K562 (cell line): ENCODE measurements around the gene ZNF514. TPM values are rescaled to one million over a fixed set of nuclear protein-coding genes. Genes with fewer than 3 reads are reported as not detected.

ENCODE experiments used
- BRD4 ChIP-seq: fragments of 200-600 bp; sonication (generic); IDR thresholded peaks from 2 replicates; pipeline ENCODE4 v1.6.1; 2017; ENCODE audit warnings: inconsistent platforms
- FOXP1 ChIP-seq: sonication (generic); formaldehyde crosslinking; IDR thresholded peaks from 2 replicates; pipeline ENCODE4 v1.8.0; 2022; ENCODE audit warnings: mild to moderate bottlenecking, missing genetic modification reagents
- GTF2F1 ChIP-seq: IDR thresholded peaks from 2 replicates; pipeline ENCODE4 v1.6.1; 2011; ENCODE audit warnings: low read depth, low read length, improper control_type of control experiment
- KDM4B ChIP-seq, 2 experiments: fragments of 450-650 bp in 1 of 2; sonication (generic) in 1 of 2; IDR thresholded peaks; 2 replicates each; pipeline ENCODE4 v1.6.1; 2016 to 2017; ENCODE audit warnings: borderline replicate concordance in 2 of 2, antibody characterized with exemption in 1 of 2, low read depth in 1 of 2, mild to moderate bottlenecking in 1 of 2
- ZNF79 ChIP-seq: fragments of 250-450 bp; sonication (Bioruptor Pico); IDR thresholded peaks from 2 replicates; pipeline ENCODE4 v1.4.0; 2020; ENCODE audit warnings: low read depth, mild to moderate bottlenecking, moderate library complexity
- polyA plus RNA-seq, 8 experiments: library from polyadenylated mRNA; depleted of rRNA in 4 of 8; stranded (reverse) in 5 of 8; unstranded in 3 of 8; fragments of >200 nt; fragmentation: Nextera tagmentation in 2 of 8; fragmentation: Illumina TruSeq in 1 of 8; extraction: Ambion mirVana in 2 of 8; extraction: Trizol in 1 of 8; gene quantifications; 2 replicates each; pipeline versions ENCODE4 v1.2.1 to v1.2.3, GENCODE V29; 2011 to 2014; ENCODE audit warnings: inconsistent platforms in 1 of 8, missing spikeins in 1 of 8
- total RNA-seq, 7 experiments: library from RNA; depleted of rRNA in 6 of 7; stranded (reverse); fragments of >200 nt in 6 of 7; fragmentation: Illumina TruSeq in 2 of 7; extraction: Trizol in 2 of 7; gene quantifications; 2 replicates each; pipeline versions ENCODE4 v1.2.1 to v1.2.3, GENCODE V29; 2011 to 2021; ENCODE audit warnings: low replicate concordance in 1 of 7
- TF ChIP-seq, protein P1 (sequence below), 2 experiments: fragments of 450-650 bp; IDR thresholded peaks; 2 replicates each; pipeline ENCODE4 v1.6.1; 2016; ENCODE audit warnings: mild to moderate bottlenecking in 2 of 2, borderline replicate concordance in 1 of 2, low read depth in 1 of 2, moderate library complexity in 1 of 2
- TF ChIP-seq, protein P2 (sequence below): fragments of 250-450 bp; sonication (Bioruptor Pico); IDR thresholded peaks from 2 replicates; pipeline ENCODE4 v1.5.0; 2020; ENCODE audit warnings: mild to moderate bottlenecking
- TF ChIP-seq, protein P3 (sequence below), 2 experiments: fragments of 450-650 bp in 1 of 2; sonication (generic) in 1 of 2; formaldehyde crosslinking in 1 of 2; IDR thresholded peaks; 2 replicates each; pipeline versions ENCODE4 v1.7.1 to v1.9.0; 2016 to 2022; ENCODE audit warnings: inconsistent platforms in 1 of 2, mild to moderate bottlenecking in 1 of 2, missing genetic modification reagents in 1 of 2

ZNF514 gene
- total and polyA plus RNA-seq, 9 of the 15 experiments (the other 6 are each of a cell fraction or from before 2014, with no cell fraction given) = 7.5 to 17.7 (median 11.4) TPM

DNA sequence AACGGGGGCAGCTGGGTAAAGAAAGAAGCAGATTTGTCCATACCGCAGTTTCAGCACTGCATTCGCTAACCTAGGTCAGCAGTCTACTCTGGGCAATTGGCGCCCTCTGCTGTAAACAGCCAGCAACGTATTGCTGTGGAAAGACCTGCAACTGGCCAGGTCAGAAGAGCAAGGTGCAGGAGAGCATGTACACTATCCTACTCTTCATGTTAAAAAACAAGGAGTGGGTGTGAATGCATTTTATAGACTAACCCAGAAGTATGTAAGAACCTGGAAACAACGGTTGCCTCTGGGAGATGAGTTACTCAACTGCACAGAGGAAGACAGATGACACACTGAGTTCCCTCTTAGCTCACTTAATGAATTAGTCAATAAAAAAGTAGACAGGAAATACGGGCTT is 44.2 kb downstream of the ZNF514 start (continued):
- TF ChIP-seq, protein P1, sequence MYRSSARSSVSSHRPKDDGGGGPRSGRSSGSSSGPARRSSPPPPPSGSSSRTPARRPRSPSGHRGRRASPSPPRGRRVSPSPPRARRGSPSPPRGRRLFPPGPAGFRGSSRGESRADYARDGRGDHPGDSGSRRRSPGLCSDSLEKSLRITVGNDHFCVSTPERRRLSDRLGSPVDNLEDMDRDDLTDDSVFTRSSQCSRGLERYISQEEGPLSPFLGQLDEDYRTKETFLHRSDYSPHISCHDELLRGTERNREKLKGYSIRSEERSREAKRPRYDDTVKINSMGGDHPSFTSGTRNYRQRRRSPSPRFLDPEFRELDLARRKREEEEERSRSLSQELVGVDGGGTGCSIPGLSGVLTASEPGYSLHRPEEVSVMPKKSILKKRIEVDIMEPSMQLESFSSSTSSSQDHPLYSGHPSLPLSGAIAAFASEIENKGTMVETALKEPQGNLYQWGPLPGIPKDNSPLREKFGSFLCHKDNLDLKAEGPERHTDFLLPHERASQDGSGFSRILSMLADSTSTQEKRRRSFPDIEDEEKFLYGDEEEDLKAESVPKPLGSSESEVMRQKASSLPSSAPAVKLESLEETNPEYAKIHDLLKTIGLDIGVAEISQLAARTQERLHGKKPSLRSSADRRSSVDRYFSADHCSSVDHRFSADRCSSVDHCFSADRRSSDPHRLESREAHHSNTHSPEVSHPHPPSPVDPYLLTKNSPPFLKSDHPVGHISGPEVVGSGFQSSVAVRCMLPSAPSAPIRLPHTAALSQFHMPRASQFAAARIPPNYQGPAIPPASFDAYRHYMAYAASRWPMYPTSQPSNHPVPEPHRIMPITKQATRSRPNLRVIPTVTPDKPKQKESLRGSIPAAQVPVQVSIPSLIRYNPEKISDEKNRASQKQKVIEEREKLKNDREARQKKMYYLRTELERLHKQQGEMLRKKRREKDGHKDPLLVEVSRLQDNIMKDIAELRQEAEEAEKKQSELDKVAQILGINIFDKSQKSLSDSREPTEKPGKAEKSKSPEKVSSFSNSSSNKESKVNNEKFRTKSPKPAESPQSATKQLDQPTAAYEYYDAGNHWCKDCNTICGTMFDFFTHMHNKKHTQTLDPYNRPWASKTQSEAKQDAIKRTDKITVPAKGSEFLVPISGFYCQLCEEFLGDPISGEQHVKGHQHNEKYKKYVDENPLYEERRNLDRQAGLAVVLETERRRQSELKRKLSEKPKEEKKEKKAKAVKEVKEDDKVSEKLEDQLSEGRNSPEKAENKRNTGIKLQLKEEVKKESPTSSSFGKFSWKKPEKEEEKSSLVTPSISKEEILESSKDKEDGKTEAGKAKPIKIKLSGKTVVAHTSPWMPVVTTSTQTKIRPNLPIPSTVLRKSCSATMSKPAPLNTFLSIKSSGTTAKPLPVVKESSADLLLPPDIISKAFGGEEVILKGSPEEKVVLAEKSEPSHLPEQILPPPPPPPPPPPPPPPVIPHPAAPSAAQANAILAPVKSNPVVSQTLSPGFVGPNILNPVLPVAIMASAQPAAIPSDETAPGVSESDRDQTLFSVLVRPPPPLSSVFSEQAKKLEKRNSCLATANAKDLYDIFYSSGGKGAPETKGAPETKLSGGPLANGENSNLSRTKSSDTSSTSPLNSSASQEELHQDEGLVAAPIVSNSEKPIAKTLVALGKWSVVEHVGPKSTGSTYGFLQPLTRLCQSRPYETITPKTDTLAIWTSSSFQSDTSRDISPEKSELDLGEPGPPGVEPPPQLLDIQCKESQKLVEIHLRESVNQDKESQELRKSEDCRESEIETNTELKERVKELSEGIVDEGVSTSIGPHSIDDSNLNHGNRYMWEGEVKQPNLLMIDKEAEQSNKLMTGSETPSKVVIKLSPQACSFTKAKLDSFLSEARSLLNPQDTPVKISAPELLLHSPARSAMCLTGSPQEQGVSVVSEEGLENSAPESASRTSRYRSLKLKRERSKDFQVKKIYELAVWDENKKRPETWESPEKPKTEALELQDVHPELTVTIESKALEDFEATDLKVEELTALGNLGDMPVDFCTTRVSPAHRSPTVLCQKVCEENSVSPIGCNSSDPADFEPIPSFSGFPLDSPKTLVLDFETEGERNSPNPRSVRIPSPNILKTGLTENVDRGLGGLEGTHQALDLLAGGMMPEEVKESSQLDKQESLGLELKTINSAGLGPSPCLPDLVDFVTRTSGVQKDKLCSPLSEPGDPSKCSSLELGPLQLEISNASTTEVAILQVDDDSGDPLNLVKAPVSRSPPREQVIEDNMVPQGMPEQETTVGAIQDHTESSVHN (IDR thresholded peaks at IDR 0.05; ENCODE audit: borderline replicate concordance in 1 of 2, low read depth in 1 of 2) = no peak
- TF ChIP-seq, protein P2, sequence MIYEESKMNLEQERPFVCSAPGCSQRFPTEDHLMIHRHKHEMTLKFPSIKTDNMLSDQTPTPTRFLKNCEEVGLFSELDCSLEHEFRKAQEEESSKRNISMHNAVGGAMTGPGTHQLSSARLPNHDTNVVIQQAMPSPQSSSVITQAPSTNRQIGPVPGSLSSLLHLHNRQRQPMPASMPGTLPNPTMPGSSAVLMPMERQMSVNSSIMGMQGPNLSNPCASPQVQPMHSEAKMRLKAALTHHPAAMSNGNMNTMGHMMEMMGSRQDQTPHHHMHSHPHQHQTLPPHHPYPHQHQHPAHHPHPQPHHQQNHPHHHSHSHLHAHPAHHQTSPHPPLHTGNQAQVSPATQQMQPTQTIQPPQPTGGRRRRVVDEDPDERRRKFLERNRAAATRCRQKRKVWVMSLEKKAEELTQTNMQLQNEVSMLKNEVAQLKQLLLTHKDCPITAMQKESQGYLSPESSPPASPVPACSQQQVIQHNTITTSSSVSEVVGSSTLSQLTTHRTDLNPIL (CRISPR knock-in tag) = no peak
- no peak for TF ChIP-seq FOXP1 (CRISPR knock-in tag)
- TF ChIP-seq BRD4 = no peak
- TF ChIP-seq, protein P3, sequence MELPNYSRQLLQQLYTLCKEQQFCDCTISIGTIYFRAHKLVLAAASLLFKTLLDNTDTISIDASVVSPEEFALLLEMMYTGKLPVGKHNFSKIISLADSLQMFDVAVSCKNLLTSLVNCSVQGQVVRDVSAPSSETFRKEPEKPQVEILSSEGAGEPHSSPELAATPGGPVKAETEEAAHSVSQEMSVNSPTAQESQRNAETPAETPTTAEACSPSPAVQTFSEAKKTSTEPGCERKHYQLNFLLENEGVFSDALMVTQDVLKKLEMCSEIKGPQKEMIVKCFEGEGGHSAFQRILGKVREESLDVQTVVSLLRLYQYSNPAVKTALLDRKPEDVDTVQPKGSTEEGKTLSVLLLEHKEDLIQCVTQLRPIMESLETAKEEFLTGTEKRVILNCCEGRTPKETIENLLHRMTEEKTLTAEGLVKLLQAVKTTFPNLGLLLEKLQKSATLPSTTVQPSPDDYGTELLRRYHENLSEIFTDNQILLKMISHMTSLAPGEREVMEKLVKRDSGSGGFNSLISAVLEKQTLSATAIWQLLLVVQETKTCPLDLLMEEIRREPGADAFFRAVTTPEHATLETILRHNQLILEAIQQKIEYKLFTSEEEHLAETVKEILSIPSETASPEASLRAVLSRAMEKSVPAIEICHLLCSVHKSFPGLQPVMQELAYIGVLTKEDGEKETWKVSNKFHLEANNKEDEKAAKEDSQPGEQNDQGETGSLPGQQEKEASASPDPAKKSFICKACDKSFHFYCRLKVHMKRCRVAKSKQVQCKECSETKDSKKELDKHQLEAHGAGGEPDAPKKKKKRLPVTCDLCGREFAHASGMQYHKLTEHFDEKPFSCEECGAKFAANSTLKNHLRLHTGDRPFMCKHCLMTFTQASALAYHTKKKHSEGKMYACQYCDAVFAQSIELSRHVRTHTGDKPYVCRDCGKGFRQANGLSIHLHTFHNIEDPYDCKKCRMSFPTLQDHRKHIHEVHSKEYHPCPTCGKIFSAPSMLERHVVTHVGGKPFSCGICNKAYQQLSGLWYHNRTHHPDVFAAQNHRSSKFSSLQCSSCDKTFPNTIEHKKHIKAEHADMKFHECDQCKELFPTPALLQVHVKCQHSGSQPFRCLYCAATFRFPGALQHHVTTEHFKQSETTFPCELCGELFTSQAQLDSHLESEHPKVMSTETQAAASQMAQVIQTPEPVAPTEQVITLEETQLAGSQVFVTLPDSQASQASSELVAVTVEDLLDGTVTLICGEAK (IDR thresholded peaks at IDR 0.05) = no peak
- TF ChIP-seq, protein P3 (CRISPR knock-in tag; IDR thresholded peaks at IDR 0.05) = no peak
- no peak for TF ChIP-seq GTF2F1
- TF ChIP-seq KDM4B (IDR thresholded peaks at IDR 0.05; ENCODE audit: borderline replicate concordance in 2 of 2, low read depth in 1 of 2) = no peak
- TF ChIP-seq ZNF79 (CRISPR knock-in tag) = no peak
